Measurements from ENCODE around the gene TXNDC8.
"Not testable (repeated sequence)": the region's sequence is repeated elsewhere in the genome, so short reads cannot be mapped to it uniquely, and the experiment has no call there.

Gene TXNDC8

DNA sequence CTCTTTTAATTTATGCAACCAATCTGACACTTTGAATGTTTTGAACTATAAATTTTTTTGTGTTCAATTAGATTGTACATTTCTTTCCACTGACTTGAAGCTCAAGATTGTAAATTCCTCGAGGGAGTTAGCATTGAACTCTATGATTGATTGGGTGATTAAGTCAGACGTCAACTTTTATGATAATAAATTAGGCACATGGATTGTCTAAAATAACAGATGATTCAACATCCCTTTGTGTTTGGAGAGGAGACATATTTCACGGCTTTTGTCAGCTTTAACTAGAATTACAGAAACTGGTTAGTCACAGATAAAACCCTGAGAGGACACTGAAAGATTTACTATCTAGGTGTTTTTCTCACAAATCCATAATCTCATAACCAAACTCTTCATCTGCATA lies 32.7 kb upstream of the TXNDC8 start:
- H3K36me3 ChIP-seq (ENCODE audit: low read length): no peaks in the 10 kb centered on the region
- H3K27me3 ChIP-seq (ENCODE audit: low read length): no peaks in the 10 kb centered on the region
- no peaks in the 10 kb centered on the region for H4K20me1 ChIP-seq (ENCODE audit: low read depth, low read length)
- no peaks in the 10 kb centered on the region for H3F3A ChIP-seq (ENCODE audit: insufficient read depth)
- no peaks in the 10 kb centered on the region for H3K9me2 ChIP-seq (replicated peaks; ENCODE audit: insufficient read depth, low read length)
- no peaks in the 10 kb centered on the region for H3K79me2 ChIP-seq (ENCODE audit: insufficient read depth, low read length)
- H3K9me3 ChIP-seq (ENCODE audit: insufficient read depth, low read length): no peaks in the 10 kb centered on the region
- TF ChIP-seq EZH2phosphoT487 (conservative IDR thresholded peaks at IDR 0.05; ENCODE audit: low read length): no peak
- TF ChIP-seq, protein P1, sequence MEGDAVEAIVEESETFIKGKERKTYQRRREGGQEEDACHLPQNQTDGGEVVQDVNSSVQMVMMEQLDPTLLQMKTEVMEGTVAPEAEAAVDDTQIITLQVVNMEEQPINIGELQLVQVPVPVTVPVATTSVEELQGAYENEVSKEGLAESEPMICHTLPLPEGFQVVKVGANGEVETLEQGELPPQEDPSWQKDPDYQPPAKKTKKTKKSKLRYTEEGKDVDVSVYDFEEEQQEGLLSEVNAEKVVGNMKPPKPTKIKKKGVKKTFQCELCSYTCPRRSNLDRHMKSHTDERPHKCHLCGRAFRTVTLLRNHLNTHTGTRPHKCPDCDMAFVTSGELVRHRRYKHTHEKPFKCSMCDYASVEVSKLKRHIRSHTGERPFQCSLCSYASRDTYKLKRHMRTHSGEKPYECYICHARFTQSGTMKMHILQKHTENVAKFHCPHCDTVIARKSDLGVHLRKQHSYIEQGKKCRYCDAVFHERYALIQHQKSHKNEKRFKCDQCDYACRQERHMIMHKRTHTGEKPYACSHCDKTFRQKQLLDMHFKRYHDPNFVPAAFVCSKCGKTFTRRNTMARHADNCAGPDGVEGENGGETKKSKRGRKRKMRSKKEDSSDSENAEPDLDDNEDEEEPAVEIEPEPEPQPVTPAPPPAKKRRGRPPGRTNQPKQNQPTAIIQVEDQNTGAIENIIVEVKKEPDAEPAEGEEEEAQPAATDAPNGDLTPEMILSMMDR (IDR thresholded peaks at IDR 0.05; ENCODE audit: insufficient read depth, low read length, poor library complexity, severe bottlenecking): no peak
- H3K27ac ChIP-seq (ENCODE audit: low read depth, low read length): no peak overlapping the region
- no peak overlapping the region for H3K9ac ChIP-seq (ENCODE audit: low read length)
- no peak overlapping the region for H3K4me2 ChIP-seq (ENCODE audit: low read depth, low read length, poor library complexity, severe bottlenecking)
- H2AFZ ChIP-seq (ENCODE audit: low read depth, low read length, severe bottlenecking): no peak overlapping the region
- no peak overlapping the region for H3K4me3 ChIP-seq (ENCODE audit: insufficient read depth, low read length, poor library complexity, severe bottlenecking)

- Histone ChIP-seq H4K20me1 (ENCODE audit: low read depth, low read length) (no peaks in the 10 kb centered on the region), H3F3A (ENCODE audit: insufficient read depth) (no peaks in the 10 kb centered on the region), H3K79me2 (ENCODE audit: insufficient read depth, low read length) (no peaks in the 10 kb centered on the region), H3K36me3 (ENCODE audit: low read length) (no peaks in the 10 kb centered on the region), H3K27ac (ENCODE audit: low read depth, low read length) (no peak overlapping the region), H3K9me2 (replicated peaks; ENCODE audit: insufficient read depth, low read length) (no peaks in the 10 kb centered on the region), H3K9ac (ENCODE audit: low read length) (no peak overlapping the region), H2AFZ (ENCODE audit: low read depth, low read length, severe bottlenecking) (no peak overlapping the region), H3K9me3 (ENCODE audit: insufficient read depth, low read length) (no peaks in the 10 kb centered on the region), H3K27me3 (ENCODE audit: low read length) (no peaks in the 10 kb centered on the region), H3K4me3 (ENCODE audit: insufficient read depth, low read length, poor library complexity, severe bottlenecking) (no peak overlapping the region), H3K4me2 (ENCODE audit: low read depth, low read length, poor library complexity, severe bottlenecking) (no peak overlapping the region)
- TF ChIP-seq EZH2phosphoT487 (conservative IDR thresholded peaks at IDR 0.05; ENCODE audit: low read length): no peak
- TF ChIP-seq, protein P1 (IDR thresholded peaks at IDR 0.05; ENCODE audit: insufficient read depth, low read length, poor library complexity, severe bottlenecking): no peak
Measured at GRCh38 chr9:110364451-110364850, 26.8 kb upstream of the TXNDC8 start.

GRCh38 chr9:110358992-110359391 lies 21.3 kb upstream of the TXNDC8 start:
- not testable (repeated sequence) for H2AFZ ChIP-seq (ENCODE audit: low read depth, low read length, severe bottlenecking); H3K9me3 ChIP-seq (ENCODE audit: insufficient read depth, low read length); H4K20me1 ChIP-seq (ENCODE audit: low read depth, low read length); H3F3A ChIP-seq (ENCODE audit: insufficient read depth); H3K27ac ChIP-seq (ENCODE audit: low read depth, low read length); H3K9ac ChIP-seq (ENCODE audit: low read length); H3K27me3 ChIP-seq (ENCODE audit: low read length); H3K36me3 ChIP-seq (ENCODE audit: low read length); H3K4me2 ChIP-seq (ENCODE audit: low read depth, low read length, poor library complexity, severe bottlenecking); H3K9me2 ChIP-seq (replicated peaks; ENCODE audit: insufficient read depth, low read length); H3K4me3 ChIP-seq (ENCODE audit: insufficient read depth, low read length, poor library complexity, severe bottlenecking); H3K79me2 ChIP-seq (ENCODE audit: insufficient read depth, low read length)

DNA sequence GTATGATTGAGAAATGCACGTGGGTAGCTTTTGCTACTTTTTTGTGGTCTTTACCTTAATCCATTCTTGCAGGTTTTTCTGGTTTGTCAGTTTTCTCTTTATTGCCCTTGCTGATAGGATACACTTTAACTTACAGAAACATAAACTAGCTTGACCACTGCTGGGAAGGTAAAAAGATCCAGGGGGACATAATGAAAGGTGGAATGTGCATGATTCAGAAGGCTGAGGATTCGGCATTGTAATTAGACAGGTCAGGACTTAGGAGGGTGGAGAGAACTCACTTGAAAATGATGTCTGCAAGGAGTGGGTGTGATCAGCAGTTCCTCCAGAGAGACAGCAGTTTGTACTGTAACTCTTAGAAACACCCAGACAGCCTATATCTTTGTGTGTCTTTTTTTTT lies 19.8 kb upstream of the TXNDC8 start:
- Histone ChIP-seq H3F3A (ENCODE audit: insufficient read depth) (no peaks in the 10 kb centered on the region), H3K9me2 (replicated peaks; ENCODE audit: insufficient read depth, low read length) (no peaks in the 10 kb centered on the region), H3K79me2 (ENCODE audit: insufficient read depth, low read length) (no peaks in the 10 kb centered on the region), H4K20me1 (ENCODE audit: low read depth, low read length) (no peaks in the 10 kb centered on the region), H2AFZ (ENCODE audit: low read depth, low read length, severe bottlenecking) (no peak overlapping the region), H3K9ac (ENCODE audit: low read length) (no peak overlapping the region), H3K36me3 (ENCODE audit: low read length) (no peaks in the 10 kb centered on the region), H3K9me3 (ENCODE audit: insufficient read depth, low read length) (no peaks in the 10 kb centered on the region), H3K4me2 (ENCODE audit: low read depth, low read length, poor library complexity, severe bottlenecking) (no peak overlapping the region), H3K27me3 (ENCODE audit: low read length) (no peaks in the 10 kb centered on the region), H3K4me3 (ENCODE audit: insufficient read depth, low read length, poor library complexity, severe bottlenecking) (no peak overlapping the region), H3K27ac (ENCODE audit: low read depth, low read length) (no peak overlapping the region)
- TF ChIP-seq EZH2phosphoT487 (conservative IDR thresholded peaks at IDR 0.05; ENCODE audit: low read length): no peak
- TF ChIP-seq, protein P1 (IDR thresholded peaks at IDR 0.05; ENCODE audit: insufficient read depth, low read length, poor library complexity, severe bottlenecking): no peak
